Neural progenitor cell (in vitro differentiated cells): ENCODE data around the gene CYFIP2. TPM values are rescaled to one million over a fixed set of nuclear protein-coding genes. Genes with fewer than 3 reads are reported as not detected.
A peak's percentile ranks its signal among the peaks of the same experiment; 100 is the strongest.

Experiments used
- DNase-seq: peaks from one replicate; pipeline ENCODE4 v3.0.0-alpha.2; 2016; ENCODE audit warnings: low spot score
- H2AFZ ChIP-seq: fragments of 200-600 bp; sonication (generic); replicated peaks from 2 replicates; pipeline ENCODE4 v1.6.1; 2016; ENCODE audit warnings: antibody characterized with exemption
- H3F3A ChIP-seq: fragments of 200-600 bp; sonication (generic); 2 replicates; pipeline ENCODE4 v1.6.1; 2016; ENCODE audit warnings: antibody characterized with exemption, low read depth
- H3K27ac ChIP-seq: fragments of 200-600 bp; sonication (generic); 2 replicates; pipeline ENCODE4 v1.5.1; 2016; ENCODE audit warnings: mild to moderate bottlenecking
- H3K27me3 ChIP-seq: fragments of 200-600 bp; sonication (generic); 2 replicates; pipeline ENCODE4 v1.6.1; 2016; ENCODE audit warnings: mild to moderate bottlenecking, moderate library complexity
- H3K36me3 ChIP-seq: fragments of 200-600 bp; sonication (generic); 2 replicates; pipeline ENCODE4 v1.5.1; 2016
- H3K4me1 ChIP-seq: fragments of 200-600 bp; sonication (generic); 2 replicates; pipeline ENCODE4 v1.6.1; 2016; ENCODE audit warnings: mixed run types
- H3K4me2 ChIP-seq: fragments of 200-600 bp; sonication (generic); 2 replicates; pipeline ENCODE4 v1.6.1; 2016
- H3K4me3 ChIP-seq: fragments of 200-600 bp; sonication (generic); 2 replicates; pipeline ENCODE4 v1.5.1; 2016
- H3K79me2 ChIP-seq: fragments of 200-600 bp; sonication (generic); 2 replicates; pipeline ENCODE4 v1.6.1; 2016; ENCODE audit warnings: low read depth
- H3K9ac ChIP-seq: fragments of 200-600 bp; sonication (generic); 2 replicates; pipeline ENCODE4 v1.6.1; 2016
- H3K9me3 ChIP-seq: fragments of 200-600 bp; sonication (generic); 2 replicates; pipeline ENCODE4 v1.5.1; 2016; ENCODE audit warnings: low read depth
- H4K20me1 ChIP-seq: fragments of 200-600 bp; sonication (generic); 2 replicates; pipeline ENCODE4 v1.6.1; 2016; ENCODE audit warnings: low read depth
- H3K27ac Mint-ChIP-seq: 3 replicates; pipeline ENCODE4 v1.8.0; 2021; ENCODE audit warnings: mixed read lengths
- H3K27me3 Mint-ChIP-seq: 2 replicates; pipeline ENCODE4 v1.8.0; 2022; ENCODE audit warnings: low read depth, mild to moderate bottlenecking, inconsistent platforms, moderate library complexity, mixed read lengths; ENCODE audit not compliant: insufficient read depth
- H3K36me3 Mint-ChIP-seq: 3 replicates; pipeline ENCODE4 v1.8.0; 2021; ENCODE audit warnings: mixed read lengths
- H3K4me1 Mint-ChIP-seq: 3 replicates; pipeline ENCODE4 v1.8.0; 2021; ENCODE audit warnings: mixed read lengths
- H3K4me3 Mint-ChIP-seq: 3 replicates; pipeline ENCODE4 v1.8.0; 2021; ENCODE audit warnings: mild to moderate bottlenecking, moderate library complexity, mixed read lengths
- H3K9me3 Mint-ChIP-seq: 3 replicates; pipeline ENCODE4 v1.8.0; 2020; ENCODE audit warnings: mixed read lengths
- CTCF ChIP-seq: fragments of 200-600 bp; sonication (generic); IDR thresholded peaks from 2 replicates; pipeline ENCODE4 v1.5.1; 2017; ENCODE audit warnings: antibody characterized with exemption, mild to moderate bottlenecking
- EZH2 ChIP-seq: fragments of 200-600 bp; sonication (generic); IDR thresholded peaks from 2 replicates; pipeline ENCODE4 v1.6.1; 2017; ENCODE audit warnings: antibody characterized with exemption, mild to moderate bottlenecking, moderate library complexity
- EZH2phosphoT487 ChIP-seq: fragments of 200-600 bp; sonication (generic); IDR thresholded peaks from 2 replicates; pipeline ENCODE4 v1.6.1; 2017; ENCODE audit warnings: antibody characterized with exemption
- total RNA-seq: library from RNA; depleted of rRNA; stranded (reverse); fragments of >200 nt; gene quantifications from 2 replicates; pipeline ENCODE4 v1.2.3, GENCODE V29; 2015; ENCODE audit warnings: low replicate concordance

Gene CYFIP2
- total RNA-seq, 1 donor from 2014 or later: 70.2 TPM

DNA sequence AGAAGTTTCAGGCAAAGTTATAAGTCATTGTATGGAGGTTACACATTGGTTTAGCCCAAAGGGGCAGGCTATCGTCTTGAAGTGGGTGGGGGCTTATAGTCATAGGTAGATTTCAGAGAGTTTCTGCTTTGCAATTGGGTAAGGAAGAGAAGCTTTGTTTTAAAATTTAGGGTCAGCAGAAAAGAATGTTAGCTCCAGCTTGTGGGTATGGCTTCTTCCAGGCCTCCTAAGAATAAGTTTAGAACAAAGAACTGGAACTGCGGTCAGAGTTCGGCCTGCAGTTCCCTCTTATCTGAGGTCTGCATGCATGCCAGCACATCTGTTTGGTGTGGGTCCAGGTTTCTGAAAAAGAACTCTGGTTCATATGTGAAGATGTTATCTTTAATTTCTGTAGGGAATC, 96.1 kb downstream of the CYFIP2 start:
- H3K9ac ChIP-seq: no peak overlapping the region
- no peak overlapping the region for H3K27ac ChIP-seq
- no peak overlapping the region for H3K4me2 ChIP-seq

GRCh38 chr5:157362502-157362901, 96.6 kb downstream of the CYFIP2 start:
- peaks cover 2% of the 10 kb centered on the region for H3K27me3 Mint-ChIP-seq
- H3K27me3 ChIP-seq: no peaks in the 10 kb centered on the region
- H3K4me3 Mint-ChIP-seq: no peak overlapping the region
- H3K4me1 ChIP-seq: peaks cover 7% of the 10 kb centered on the region
- H3K9ac ChIP-seq: no peak overlapping the region
- H3K36me3 Mint-ChIP-seq: peaks cover 19% of the 10 kb centered on the region
- H3K4me2 ChIP-seq: no peak overlapping the region
- H3K9me3 Mint-ChIP-seq: no peaks in the 10 kb centered on the region
- no peaks in the 10 kb centered on the region for H3K36me3 ChIP-seq
- H3K27ac Mint-ChIP-seq: peak overlapping the region; percentile 65
- H3K79me2 ChIP-seq: no peaks in the 10 kb centered on the region
- no peak for DNase-seq
- H3K4me3 ChIP-seq: no peak overlapping the region
- no peaks in the 10 kb centered on the region for H3K9me3 ChIP-seq
- H3F3A ChIP-seq: peaks cover 6% of the 10 kb centered on the region
- H3K4me1 Mint-ChIP-seq: peaks cover 20% of the 10 kb centered on the region
- no peaks in the 10 kb centered on the region for H4K20me1 ChIP-seq
- TF ChIP-seq CTCF: no peak
- TF ChIP-seq EZH2phosphoT487: no peak
- no peak for TF ChIP-seq EZH2
- H3K27ac ChIP-seq: no peak overlapping the region
- no peak overlapping the region for H2AFZ ChIP-seq

More for the DNA sequence above, 96.1 kb downstream of the CYFIP2 start:
- Mint-ChIP-seq H3K9me3 (no peaks in the 10 kb centered on the region), H3K4me3 (no peak overlapping the region), H3K36me3 (peaks cover 19% of the 10 kb centered on the region), H3K27me3 (peaks cover 2% of the 10 kb centered on the region), H3K27ac (no peak overlapping the region), H3K4me1 (peaks cover 20% of the 10 kb centered on the region)
- no peak for DNase-seq
- Histone ChIP-seq H3K36me3 (no peaks in the 10 kb centered on the region), H3K27me3 (no peaks in the 10 kb centered on the region), H3K4me1 (peaks cover 7% of the 10 kb centered on the region), H2AFZ (no peak overlapping the region), H3F3A (peaks cover 6% of the 10 kb centered on the region), H3K9me3 (no peaks in the 10 kb centered on the region), H3K4me3 (no peak overlapping the region), H4K20me1 (no peaks in the 10 kb centered on the region), H3K79me2 (no peaks in the 10 kb centered on the region)
- TF ChIP-seq CTCF: no peak
- no peak for TF ChIP-seq EZH2
- TF ChIP-seq EZH2phosphoT487: no peak

DNA sequence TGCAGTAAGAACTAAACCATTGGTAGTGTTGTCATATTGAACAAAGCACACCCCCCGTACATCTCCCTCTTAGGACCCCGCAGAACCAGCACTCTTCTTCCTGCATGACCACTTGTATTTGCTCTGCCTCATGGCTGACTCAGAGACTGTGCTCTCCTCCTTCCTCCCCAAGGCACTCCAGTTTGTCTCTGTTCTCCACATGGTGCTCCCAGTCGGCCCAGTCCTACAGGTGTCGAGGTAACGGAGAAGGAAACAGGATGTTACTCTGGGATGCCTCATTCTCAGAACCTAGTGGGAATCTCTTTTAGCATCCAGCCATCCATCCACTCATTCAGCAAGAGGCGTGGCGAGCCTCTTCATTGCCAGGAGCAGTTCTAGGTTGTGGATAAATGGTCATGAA, 97.1 kb downstream of the CYFIP2 start:
- Histone ChIP-seq H3K4me1 (peaks cover 7% of the 10 kb centered on the region), H3K27me3 (no peaks in the 10 kb centered on the region), H3K4me3 (no peak overlapping the region), H3K9me3 (no peaks in the 10 kb centered on the region), H3K9ac (no peak overlapping the region), H3K79me2 (no peaks in the 10 kb centered on the region), H3F3A (peaks cover 6% of the 10 kb centered on the region), H3K4me2 (no peak overlapping the region), H3K36me3 (no peaks in the 10 kb centered on the region), H2AFZ (no peak overlapping the region), H4K20me1 (no peaks in the 10 kb centered on the region), H3K27ac (no peak overlapping the region)
- DNase-seq: no peak
- Mint-ChIP-seq H3K27me3 (peaks cover 2% of the 10 kb centered on the region), H3K4me3 (no peak overlapping the region), H3K9me3 (no peaks in the 10 kb centered on the region), H3K36me3 (peaks cover 19% of the 10 kb centered on the region), H3K4me1 (peaks cover 20% of the 10 kb centered on the region), H3K27ac (peak overlapping the region; percentile 9)
- no peak for TF ChIP-seq EZH2phosphoT487
- TF ChIP-seq CTCF: no peak
- no peak for TF ChIP-seq EZH2
